ENCODE measurements around the gene HSD17B10.

GRCh38 chrX:53435997-53436396 lies 1.8 kb upstream of the HSD17B10 start:
- peak; percentile 59 to 83 (median 72) for TF ChIP-seq CTCF (IDR thresholded peaks at IDR 0.05)
- TF ChIP-seq POLR2A (IDR thresholded peaks at IDR 0.05): no peak

Measured in uterus (tissue), 2 donors.